Loucy (cell line): ENCODE data around the gene CALR.

Experiments
- EZH2phosphoT487 ChIP-seq: fragments of 200-600 bp; IDR thresholded peaks from 2 replicates; pipeline ENCODE4 v1.6.1; 2018; ENCODE audit warnings: antibody characterized with exemption, mild to moderate bottlenecking, moderate library complexity, borderline replicate concordance
- TF ChIP-seq, protein P1 (sequence below): fragments of 200-600 bp; sonication (generic); conservative IDR thresholded peaks from 2 replicates; pipeline ENCODE4 v1.5.1; 2014; ENCODE audit warnings: mild to moderate bottlenecking, antibody characterized with exemption, low read length

DNA sequence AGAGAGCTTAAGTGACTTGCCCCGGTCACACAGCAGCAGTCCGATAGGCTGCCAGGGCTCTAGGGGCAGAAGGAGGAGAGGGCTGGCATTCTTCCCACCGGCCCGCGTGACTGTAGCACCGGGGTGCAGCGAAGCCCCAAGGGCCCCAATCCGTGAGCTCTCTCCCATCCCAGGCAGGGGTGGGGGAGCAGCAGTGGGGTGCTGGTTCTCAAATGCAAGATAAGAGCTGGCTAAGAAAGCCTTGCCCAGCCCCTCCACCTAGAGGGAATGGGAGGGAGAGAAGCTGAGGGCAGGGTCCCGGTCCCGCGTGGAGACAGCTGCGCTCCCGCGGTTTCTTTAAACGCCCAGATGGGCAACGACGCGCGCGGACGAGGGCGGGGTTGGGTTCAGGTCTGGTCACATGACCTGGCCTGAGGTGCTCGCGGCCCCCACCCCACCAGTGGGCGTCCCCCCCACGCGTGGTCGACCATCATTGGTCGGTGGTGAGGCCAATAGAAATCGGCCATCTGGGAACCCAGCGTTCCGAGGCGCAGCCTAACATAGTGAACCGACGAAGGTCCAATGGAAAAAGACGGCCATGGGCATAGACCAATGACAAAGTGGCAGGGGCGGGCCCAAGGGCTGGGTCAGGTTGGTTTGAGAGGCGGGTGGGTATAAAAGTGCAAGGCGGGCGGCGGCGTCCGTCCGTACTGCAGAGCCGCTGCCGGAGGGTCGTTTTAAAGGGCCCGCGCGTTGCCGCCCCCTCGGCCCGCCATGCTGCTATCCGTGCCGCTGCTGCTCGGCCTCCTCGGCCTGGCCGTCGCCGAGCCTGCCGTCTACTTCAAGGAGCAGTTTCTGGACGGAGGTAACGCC, at the start of gene CALR:
- TF ChIP-seq, protein P1, sequence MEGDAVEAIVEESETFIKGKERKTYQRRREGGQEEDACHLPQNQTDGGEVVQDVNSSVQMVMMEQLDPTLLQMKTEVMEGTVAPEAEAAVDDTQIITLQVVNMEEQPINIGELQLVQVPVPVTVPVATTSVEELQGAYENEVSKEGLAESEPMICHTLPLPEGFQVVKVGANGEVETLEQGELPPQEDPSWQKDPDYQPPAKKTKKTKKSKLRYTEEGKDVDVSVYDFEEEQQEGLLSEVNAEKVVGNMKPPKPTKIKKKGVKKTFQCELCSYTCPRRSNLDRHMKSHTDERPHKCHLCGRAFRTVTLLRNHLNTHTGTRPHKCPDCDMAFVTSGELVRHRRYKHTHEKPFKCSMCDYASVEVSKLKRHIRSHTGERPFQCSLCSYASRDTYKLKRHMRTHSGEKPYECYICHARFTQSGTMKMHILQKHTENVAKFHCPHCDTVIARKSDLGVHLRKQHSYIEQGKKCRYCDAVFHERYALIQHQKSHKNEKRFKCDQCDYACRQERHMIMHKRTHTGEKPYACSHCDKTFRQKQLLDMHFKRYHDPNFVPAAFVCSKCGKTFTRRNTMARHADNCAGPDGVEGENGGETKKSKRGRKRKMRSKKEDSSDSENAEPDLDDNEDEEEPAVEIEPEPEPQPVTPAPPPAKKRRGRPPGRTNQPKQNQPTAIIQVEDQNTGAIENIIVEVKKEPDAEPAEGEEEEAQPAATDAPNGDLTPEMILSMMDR = no peak; the same call in 1 of the 2 replicates
- TF ChIP-seq EZH2phosphoT487 = no peak
